Mononuclear cell (primary cell): ENCODE measurements around the gene ADGRA1. TPM values are rescaled to one million over a fixed set of nuclear protein-coding genes. Genes with fewer than 3 reads are reported as not detected.
"Not testable (repeated sequence)": the region's sequence is repeated elsewhere in the genome, so short reads cannot be mapped to it uniquely, and the experiment has no call there.

ENCODE experiments used
- H3K27me3 ChIP-seq: 2 replicates; pipeline ENCODE4 v1.6.0; 2011; ENCODE audit warnings: low read length, control low read depth; ENCODE audit not compliant: insufficient read depth
- H3K4me1 ChIP-seq: 2 replicates; pipeline ENCODE4 v1.5.1; 2011; ENCODE audit warnings: mild to moderate bottlenecking, low read length, control low read depth; ENCODE audit not compliant: insufficient read depth
- H3K4me3 ChIP-seq: 2 replicates; pipeline ENCODE4 v1.5.1; 2011; ENCODE audit warnings: mild to moderate bottlenecking, low read length, moderate library complexity
- H3K9me3 ChIP-seq: 2 replicates; pipeline ENCODE4 v1.5.1; 2011; ENCODE audit warnings: low read depth, mild to moderate bottlenecking, control low read depth, low read length
- total RNA-seq: library from RNA; depleted of rRNA; stranded (reverse); fragments of >200 nt; gene quantifications from one replicate; pipeline ENCODE4 v1.2.3, GENCODE V29; 2012

Gene ADGRA1
- total RNA-seq, 1 donor: not detected

DNA sequence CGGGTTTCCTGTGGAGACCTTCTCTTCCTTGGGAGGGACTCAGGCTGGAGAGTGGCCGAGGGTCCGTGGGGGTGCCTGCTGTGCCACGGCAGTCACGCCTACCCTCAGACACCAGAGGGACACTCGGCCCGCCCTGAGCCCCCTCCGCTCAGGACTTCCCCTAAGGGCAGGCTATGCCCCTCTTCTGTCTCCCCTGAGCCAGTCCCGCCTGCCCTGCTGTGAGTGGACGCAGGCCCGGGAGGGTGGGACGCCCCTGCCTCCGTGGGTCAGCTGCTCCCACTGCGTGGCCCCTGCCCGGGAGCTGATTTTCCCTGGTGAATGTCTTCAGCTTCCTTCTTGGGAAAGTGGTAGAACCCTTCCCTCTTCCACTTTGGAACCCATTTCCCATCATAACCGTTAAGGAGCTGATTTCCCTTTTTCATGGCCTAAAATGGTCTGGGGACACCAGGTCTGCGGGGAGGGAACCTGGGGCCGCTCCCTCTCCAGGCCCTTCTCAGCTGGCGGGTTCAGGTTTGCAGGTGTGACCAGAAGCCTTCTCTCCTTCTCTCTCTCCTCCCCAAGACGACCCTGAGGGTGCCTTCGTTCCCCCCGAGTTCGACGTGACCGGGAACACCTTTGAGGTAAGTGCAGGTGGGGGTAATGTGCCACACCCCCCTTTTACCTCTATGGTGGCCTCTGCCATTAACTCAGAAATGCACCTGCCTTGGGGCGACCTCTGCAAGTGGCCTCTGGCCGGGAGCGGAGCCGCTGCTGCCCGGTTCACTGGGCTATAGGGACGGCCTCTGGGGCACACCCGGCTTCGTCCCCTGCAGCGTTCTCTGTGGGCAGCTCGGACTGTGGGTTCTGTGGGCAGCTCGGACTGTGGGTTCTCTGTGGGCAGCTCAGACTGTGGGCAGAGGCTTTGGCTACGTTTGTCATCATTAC, 80.2 kb downstream of the ADGRA1 start:
- Histone ChIP-seq H3K27me3 (no peaks in the 10 kb centered on the region), H3K4me3 (no peak overlapping the region), H3K9me3 (no peaks in the 10 kb centered on the region), H3K4me1 (no peaks in the 10 kb centered on the region)

GRCh38 chr10:133168617-133169031, 80.9 kb downstream of the ADGRA1 start:
- Histone ChIP-seq H3K4me1 (peaks cover 2% of the 10 kb centered on the region), H3K9me3 (no peaks in the 10 kb centered on the region), H3K27me3 (no peaks in the 10 kb centered on the region), H3K4me3 (no peak overlapping the region)

DNA sequence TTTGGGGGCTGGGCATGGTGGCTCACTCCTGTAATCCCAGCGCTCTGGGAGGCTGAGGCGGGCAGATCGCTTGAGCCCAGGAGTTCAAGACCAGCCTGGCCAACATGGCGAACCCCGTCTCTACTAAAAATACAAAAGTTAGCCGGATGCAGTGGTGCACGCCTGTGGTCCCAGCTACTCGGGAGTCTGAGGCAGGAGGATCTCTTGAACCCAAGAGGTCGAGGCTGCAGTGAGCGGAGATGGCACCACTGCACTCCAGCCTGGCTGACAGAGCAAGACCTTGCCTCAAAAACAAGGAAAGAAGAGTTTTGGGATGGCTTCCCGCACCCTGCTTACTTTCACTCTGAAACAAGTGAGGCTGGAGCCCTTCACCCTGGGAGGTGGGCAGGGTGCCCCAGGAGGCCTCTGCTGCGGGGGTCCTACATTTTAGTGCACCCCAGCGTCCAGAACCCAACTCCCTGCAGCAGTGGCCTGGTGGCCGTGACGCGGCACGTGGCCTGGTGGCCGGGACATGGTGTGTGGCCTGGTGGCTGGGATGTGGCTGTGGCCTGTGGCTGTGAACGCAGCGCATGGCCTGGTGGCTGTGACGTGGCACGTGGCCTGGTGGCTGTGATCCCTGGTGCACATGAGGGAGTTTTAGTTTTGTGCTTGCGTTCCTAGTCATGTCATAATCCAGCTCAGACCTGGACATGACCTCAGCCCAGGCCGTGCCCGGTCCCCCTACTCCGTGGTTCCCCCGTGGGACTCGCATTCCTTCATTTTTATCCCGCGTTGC, 81.6 kb downstream of the ADGRA1 start:
- Histone ChIP-seq H3K4me3 (no peak overlapping the region), H3K27me3 (no peaks in the 10 kb centered on the region), H3K9me3 (no peaks in the 10 kb centered on the region), H3K4me1 (peaks cover 7% of the 10 kb centered on the region)

GRCh38 chr10:133170092-133170491, 82.4 kb downstream of the ADGRA1 start:
- peaks cover 10% of the 10 kb centered on the region for H3K4me1 ChIP-seq
- no peaks in the 10 kb centered on the region for H3K9me3 ChIP-seq
- H3K27me3 ChIP-seq: no peaks in the 10 kb centered on the region
- no peak overlapping the region for H3K4me3 ChIP-seq

- Histone ChIP-seq H3K9me3 (no peaks in the 10 kb centered on the region), H3K27me3 (no peaks in the 10 kb centered on the region), H3K4me3 (no peak overlapping the region), H3K4me1 (peaks cover 10% of the 10 kb centered on the region)
Measured at GRCh38 chr10:133173860-133174640, 86.3 kb downstream of the ADGRA1 start.

- H3K9me3 ChIP-seq: no peaks in the 10 kb centered on the region
- peaks cover 10% of the 10 kb centered on the region for H3K4me1 ChIP-seq
- H3K27me3 ChIP-seq: no peaks in the 10 kb centered on the region
- H3K4me3 ChIP-seq: no peak overlapping the region
Measured at GRCh38 chr10:133174689-133175263, 87.1 kb downstream of the ADGRA1 start.

- not testable (repeated sequence) for H3K4me3 ChIP-seq, H3K27me3 ChIP-seq, H3K9me3 ChIP-seq
- peaks cover 10% of the 10 kb centered on the region for H3K4me1 ChIP-seq
Measured at GRCh38 chr10:133175624-133176023, 87.9 kb downstream of the ADGRA1 start.

GRCh38 chr10:133176546-133176945, 88.8 kb downstream of the ADGRA1 start:
- H3K4me1 ChIP-seq: peaks cover 10% of the 10 kb centered on the region
- no peak overlapping the region for H3K4me3 ChIP-seq
- no peaks in the 10 kb centered on the region for H3K27me3 ChIP-seq
- no peaks in the 10 kb centered on the region for H3K9me3 ChIP-seq

- no peaks in the 10 kb centered on the region for H3K27me3 ChIP-seq
- peaks cover 10% of the 10 kb centered on the region for H3K4me1 ChIP-seq
- no peak overlapping the region for H3K4me3 ChIP-seq
- no peaks in the 10 kb centered on the region for H3K9me3 ChIP-seq
Measured at GRCh38 chr10:133177380-133178157, 89.8 kb downstream of the ADGRA1 start.

- H3K9me3 ChIP-seq: no peaks in the 10 kb centered on the region
- peaks cover 9% of the 10 kb centered on the region for H3K4me1 ChIP-seq
- no peak overlapping the region for H3K4me3 ChIP-seq
- no peaks in the 10 kb centered on the region for H3K27me3 ChIP-seq
Measured at GRCh38 chr10:133178357-133179127, 90.8 kb downstream of the ADGRA1 start.

DNA sequence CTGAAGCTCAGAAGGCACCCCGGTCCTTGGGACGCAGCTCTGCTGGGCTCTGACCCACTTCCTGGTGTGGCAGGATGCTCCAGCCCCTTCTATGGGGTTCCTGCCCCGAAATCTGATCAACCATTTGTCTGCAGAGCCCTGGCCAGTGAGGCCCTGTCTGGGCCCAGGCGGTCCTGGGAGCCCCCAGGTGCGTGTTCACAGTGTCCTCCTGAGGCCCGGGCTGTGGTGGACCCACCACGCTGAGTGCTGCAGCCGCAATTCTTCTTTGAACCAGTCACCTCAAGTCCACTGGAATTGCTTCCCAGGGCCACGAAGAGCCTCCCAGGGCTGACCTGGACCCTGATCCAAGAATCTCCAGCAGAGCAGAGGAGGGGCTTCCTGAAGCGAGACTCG, 91.4 kb downstream of the ADGRA1 start:
- no peaks in the 10 kb centered on the region for H3K9me3 ChIP-seq
- no peaks in the 10 kb centered on the region for H3K27me3 ChIP-seq
- peaks cover 4% of the 10 kb centered on the region for H3K4me1 ChIP-seq
- no peak overlapping the region for H3K4me3 ChIP-seq

DNA sequence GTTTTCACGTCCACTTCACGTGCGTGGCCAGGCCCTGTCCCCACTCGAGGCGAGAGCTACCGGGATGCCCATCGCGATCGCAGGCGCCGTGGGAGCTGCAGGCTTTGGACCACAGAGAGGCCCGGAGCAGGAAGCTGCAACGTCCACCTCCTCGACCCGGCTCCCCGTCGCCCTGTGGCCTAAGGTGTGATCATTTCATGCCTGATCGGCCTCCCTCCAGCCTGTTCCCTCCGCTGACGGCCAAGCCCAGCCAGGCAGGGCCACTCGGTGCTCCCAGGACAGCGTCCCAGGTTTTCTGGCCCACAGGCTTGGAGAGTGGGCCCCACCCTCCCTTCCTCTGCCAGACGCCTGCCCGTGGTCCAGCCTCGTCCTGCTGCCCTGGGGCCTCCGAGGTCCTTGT, 91.9 kb downstream of the ADGRA1 start:
- Histone ChIP-seq H3K4me1 (peaks cover 1% of the 10 kb centered on the region), H3K9me3 (no peaks in the 10 kb centered on the region), H3K27me3 (no peaks in the 10 kb centered on the region), H3K4me3 (no peak overlapping the region)

DNA sequence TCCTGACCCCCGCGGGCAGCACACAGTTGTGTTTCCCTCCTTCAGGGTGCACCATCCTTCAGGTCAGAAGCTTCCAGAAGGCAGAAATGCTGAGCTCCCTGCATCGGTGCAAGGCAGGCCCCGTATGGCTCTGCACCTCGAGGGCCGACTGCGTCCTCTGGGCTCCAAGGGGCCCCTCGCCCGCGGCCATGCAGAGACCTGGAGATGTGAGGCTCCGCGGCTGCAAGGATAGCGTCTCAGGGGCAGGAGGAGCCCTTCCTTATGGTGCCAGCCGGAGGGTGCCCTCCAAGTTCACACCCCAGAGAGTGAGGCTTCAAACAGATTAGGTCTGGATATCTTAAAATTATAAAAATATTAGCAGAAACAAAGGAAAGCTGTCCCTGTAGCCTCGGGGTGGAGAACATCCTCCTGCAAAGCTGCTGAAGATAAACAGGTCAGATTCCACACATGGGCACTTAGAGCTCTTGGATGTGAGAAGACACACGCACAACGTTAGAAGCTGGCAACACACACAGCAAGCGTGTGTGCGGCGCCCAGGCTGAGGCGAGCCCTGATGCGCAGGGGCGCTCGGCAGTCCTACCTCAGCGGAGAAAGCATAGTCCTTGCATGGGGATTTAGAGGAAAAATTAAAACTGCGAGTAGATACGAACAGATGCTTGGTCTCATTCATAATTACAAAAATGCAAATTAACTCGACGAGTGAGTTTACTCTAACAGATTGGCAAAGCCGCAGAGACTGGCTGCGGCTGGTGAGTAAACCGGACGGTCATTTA, 92.7 kb downstream of the ADGRA1 start:
- no peaks in the 10 kb centered on the region for H3K4me1 ChIP-seq
- H3K27me3 ChIP-seq: no peaks in the 10 kb centered on the region
- no peak overlapping the region for H3K4me3 ChIP-seq
- no peaks in the 10 kb centered on the region for H3K9me3 ChIP-seq
